Brain pericyte (primary cell): ENCODE results near the gene NCMAP.

Experiments used
- DNase-seq: peaks from one replicate; pipeline ENCODE4 v3.0.0-alpha.2; 2012; ENCODE audit warnings: low read depth, low spot score

Gene NCMAP

GRCh38 chr1:24570265-24571125, 14.6 kb downstream of the NCMAP start:
- no peak for DNase-seq

- DNase-seq = no peak
These were observed 16.4 kb downstream of the NCMAP start for GRCh38 chr1:24572301-24572700.

- no peak for DNase-seq
These were observed 20.2 kb downstream of the NCMAP start for GRCh38 chr1:24575905-24576587.

GRCh38 chr1:24578846-24579245, 23.0 kb downstream of the NCMAP start:
- no peak for DNase-seq

GRCh38 chr1:24580756-24581155, 24.9 kb downstream of the NCMAP start:
- DNase-seq = no peak

GRCh38 chr1:24584171-24584647, 28.3 kb downstream of the NCMAP start:
- DNase-seq = no peak

- no peak for DNase-seq
These were observed 30.2 kb downstream of the NCMAP start for GRCh38 chr1:24586119-24586518.

GRCh38 chr1:24586970-24587820, 31.3 kb downstream of the NCMAP start:
- no peak for DNase-seq

- no peak for DNase-seq
These were observed 32.7 kb downstream of the NCMAP start for GRCh38 chr1:24588573-24588972.

GRCh38 chr1:24589200-24589599, 33.3 kb downstream of the NCMAP start:
- no peak for DNase-seq

- DNase-seq = no peak
These were observed 35.9 kb downstream of the NCMAP start for GRCh38 chr1:24591781-24592180.

GRCh38 chr1:24594328-24594598, 38.4 kb downstream of the NCMAP start:
- no peak for DNase-seq

- DNase-seq = no peak
These were observed 40.6 kb downstream of the NCMAP start for GRCh38 chr1:24596401-24596880.

- DNase-seq = no peak
These were observed 43.4 kb downstream of the NCMAP start for GRCh38 chr1:24599265-24599664.

- no peak for DNase-seq
These were observed 44.7 kb downstream of the NCMAP start for GRCh38 chr1:24600551-24600950.

GRCh38 chr1:24605534-24606295, 49.8 kb downstream of the NCMAP start:
- no peak for DNase-seq

GRCh38 chr1:24606296-24606605, 50.4 kb downstream of the NCMAP start:
- no peak for DNase-seq

- DNase-seq = no peak
These were observed 50.7 kb downstream of the NCMAP start for GRCh38 chr1:24606621-24607020.

- no peak for DNase-seq
These were observed 54.1 kb downstream of the NCMAP start for GRCh38 chr1:24609949-24610517.

GRCh38 chr1:24619376-24619775, 63.5 kb downstream of the NCMAP start:
- no peak for DNase-seq

- DNase-seq = no peak
These were observed 64.8 kb downstream of the NCMAP start for GRCh38 chr1:24620678-24621077.
